Osteoblast (primary cell): ENCODE results near the gene DEFB118. TPM values are rescaled to one million over a fixed set of nuclear protein-coding genes. Genes with fewer than 3 reads are reported as not detected.

ENCODE experiments used
- DNase-seq: peaks from one replicate; pipeline ENCODE4 v3.0.0; 2011; ENCODE audit warnings: low spot score, mixed read lengths; ENCODE audit not compliant: insufficient read length; ENCODE audit errors: missing footprints
- H2AFZ ChIP-seq: 2 replicates; pipeline ENCODE4 v1.6.0; 2011; ENCODE audit warnings: mild to moderate bottlenecking, low read length
- H3K27ac ChIP-seq: 2 replicates; pipeline ENCODE4 v1.5.1; 2011; ENCODE audit warnings: mild to moderate bottlenecking, low read depth, low read length, moderate library complexity
- H3K27me3 ChIP-seq: 2 replicates; pipeline ENCODE4 v1.6.0; 2012; ENCODE audit warnings: mild to moderate bottlenecking, control low read depth, inconsistent platforms, low read length, moderate library complexity; ENCODE audit not compliant: insufficient read depth
- H3K36me3 ChIP-seq: 2 replicates; pipeline ENCODE4 v1.5.1; 2011; ENCODE audit warnings: mild to moderate bottlenecking, low read length, control low read depth, moderate library complexity; ENCODE audit not compliant: insufficient read depth
- H3K4me1 ChIP-seq: 2 replicates; pipeline ENCODE4 v1.5.1; 2011; ENCODE audit warnings: mild to moderate bottlenecking, low read length, control low read depth, moderate library complexity; ENCODE audit not compliant: insufficient read depth
- H3K4me2 ChIP-seq: 2 replicates; pipeline ENCODE4 v1.6.0; 2011; ENCODE audit warnings: mild to moderate bottlenecking, low read length; ENCODE audit not compliant: insufficient read depth
- H3K4me3 ChIP-seq: fragments of 200-600 bp; sonication (generic); 3 replicates; pipeline ENCODE4 v1.5.1; 2012; ENCODE audit warnings: mild to moderate bottlenecking, low read length, inconsistent platforms; ENCODE audit not compliant: insufficient read depth
- H3K79me2 ChIP-seq: 2 replicates; pipeline ENCODE4 v1.6.0; 2012; ENCODE audit warnings: mild to moderate bottlenecking, low read length, control low read depth, inconsistent platforms; ENCODE audit not compliant: insufficient read depth
- H3K9me3 ChIP-seq: 2 replicates; pipeline ENCODE4 v1.5.1; 2011; ENCODE audit warnings: low read depth, low read length, control low read depth
- H4K20me1 ChIP-seq: 2 replicates; pipeline ENCODE4 v1.6.0; 2012; ENCODE audit warnings: mild to moderate bottlenecking, low read length, control low read depth; ENCODE audit not compliant: insufficient read depth
- total RNA-seq: library from RNA; depleted of rRNA; stranded (reverse); fragments of >200 nt; gene quantifications from 2 replicates; pipeline ENCODE4 v1.2.3, GENCODE V29; 2012
- TF ChIP-seq, protein P1 (sequence below): IDR thresholded peaks from 2 replicates; pipeline ENCODE4 v1.5.1; 2011; ENCODE audit warnings: mild to moderate bottlenecking, low read depth, low read length, moderate library complexity; ENCODE audit errors: extremely low read depth

The DEFB118 gene
- total RNA-seq, 1 donor = not detected

DNA sequence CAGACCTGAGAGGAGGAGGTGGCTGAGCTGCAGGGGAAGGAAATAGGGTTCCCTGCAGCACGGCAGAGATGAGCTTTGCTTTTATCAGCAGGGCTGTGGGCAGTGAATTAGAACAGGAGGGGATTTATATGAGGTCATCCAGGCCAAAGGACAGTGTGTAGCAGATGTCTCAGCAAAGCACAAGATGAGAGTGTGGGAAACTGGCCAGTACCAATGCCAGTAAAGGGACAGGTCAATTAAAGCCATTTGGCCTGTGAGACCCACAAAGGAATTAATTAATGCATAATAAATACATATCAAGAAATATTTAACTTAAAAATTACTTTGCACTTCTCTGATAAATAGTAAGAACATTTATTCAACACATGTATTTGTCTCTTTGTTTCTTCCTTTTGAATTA, 22.1 kb downstream of the DEFB118 start, which contains the start of gene DEFB119:
Gene DEFB119, minus strand, starts transcription at position 101 of the 400 bp plus-strand sequence. CDS start 107 bp downstream, outside the sequence.
- no peak within 1 kb of the TSS for H3K27ac ChIP-seq
- no peaks in the 10 kb centered on the region for H4K20me1 ChIP-seq
- H3K9me3 ChIP-seq = no peaks in the 10 kb centered on the region
- H3K4me3 ChIP-seq = no peak within 1 kb of the TSS
- no peak within 1 kb of the TSS for H3K4me2 ChIP-seq
- H2AFZ ChIP-seq = no peak within 1 kb of the TSS
- H3K4me1 ChIP-seq = no peaks in the 10 kb centered on the region
- H3K79me2 ChIP-seq = no peaks in the 10 kb centered on the region
- no peaks in the 10 kb centered on the region for H3K36me3 ChIP-seq
- no peaks in the 10 kb centered on the region for H3K27me3 ChIP-seq
- TF ChIP-seq, protein P1, sequence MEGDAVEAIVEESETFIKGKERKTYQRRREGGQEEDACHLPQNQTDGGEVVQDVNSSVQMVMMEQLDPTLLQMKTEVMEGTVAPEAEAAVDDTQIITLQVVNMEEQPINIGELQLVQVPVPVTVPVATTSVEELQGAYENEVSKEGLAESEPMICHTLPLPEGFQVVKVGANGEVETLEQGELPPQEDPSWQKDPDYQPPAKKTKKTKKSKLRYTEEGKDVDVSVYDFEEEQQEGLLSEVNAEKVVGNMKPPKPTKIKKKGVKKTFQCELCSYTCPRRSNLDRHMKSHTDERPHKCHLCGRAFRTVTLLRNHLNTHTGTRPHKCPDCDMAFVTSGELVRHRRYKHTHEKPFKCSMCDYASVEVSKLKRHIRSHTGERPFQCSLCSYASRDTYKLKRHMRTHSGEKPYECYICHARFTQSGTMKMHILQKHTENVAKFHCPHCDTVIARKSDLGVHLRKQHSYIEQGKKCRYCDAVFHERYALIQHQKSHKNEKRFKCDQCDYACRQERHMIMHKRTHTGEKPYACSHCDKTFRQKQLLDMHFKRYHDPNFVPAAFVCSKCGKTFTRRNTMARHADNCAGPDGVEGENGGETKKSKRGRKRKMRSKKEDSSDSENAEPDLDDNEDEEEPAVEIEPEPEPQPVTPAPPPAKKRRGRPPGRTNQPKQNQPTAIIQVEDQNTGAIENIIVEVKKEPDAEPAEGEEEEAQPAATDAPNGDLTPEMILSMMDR = no peak
- peak; percentile 37 for DNase-seq

GRCh38 chr20:31392836-31393235, 24.4 kb downstream of the DEFB118 start:
- Histone ChIP-seq H3K9me3 (no peaks in the 10 kb centered on the region), H3K4me3 (no peak overlapping the region), H3K79me2 (no peaks in the 10 kb centered on the region), H3K4me1 (no peaks in the 10 kb centered on the region), H4K20me1 (no peaks in the 10 kb centered on the region), H2AFZ (no peak overlapping the region), H3K4me2 (no peak overlapping the region), H3K27ac (no peak overlapping the region), H3K36me3 (no peaks in the 10 kb centered on the region), H3K27me3 (no peaks in the 10 kb centered on the region)
- TF ChIP-seq, protein P1 = no peak
- DNase-seq = no peak

- H4K20me1 ChIP-seq = no peaks in the 10 kb centered on the region
Observed at GRCh38 chr20:31394900-31395299, 26.5 kb downstream of the DEFB118 start.

GRCh38 chr20:31403886-31404285, 35.5 kb downstream of the DEFB118 start:
- Histone ChIP-seq H3K27me3 (no peaks in the 10 kb centered on the region), H3K9me3 (no peaks in the 10 kb centered on the region)
- no peak for DNase-seq

More at GRCh38 chr20:31394900-31395299, 26.5 kb downstream of the DEFB118 start:
- Histone ChIP-seq H3K27me3 (no peaks in the 10 kb centered on the region), H3K9me3 (no peaks in the 10 kb centered on the region), H3K27ac (no peak overlapping the region), H3K36me3 (no peaks in the 10 kb centered on the region), H3K4me1 (no peaks in the 10 kb centered on the region), H3K79me2 (no peaks in the 10 kb centered on the region), H2AFZ (no peak overlapping the region), H3K4me3 (no peak overlapping the region), H3K4me2 (no peak overlapping the region)
- no peak for DNase-seq
- TF ChIP-seq, protein P1 = no peak

More at GRCh38 chr20:31403886-31404285, 35.5 kb downstream of the DEFB118 start:
- Histone ChIP-seq H3K4me1 (no peaks in the 10 kb centered on the region), H3K27ac (no peak overlapping the region), H3K4me3 (no peak overlapping the region), H3K4me2 (no peak overlapping the region), H3K36me3 (no peaks in the 10 kb centered on the region), H3K79me2 (no peaks in the 10 kb centered on the region), H2AFZ (no peak overlapping the region), H4K20me1 (no peaks in the 10 kb centered on the region)
- TF ChIP-seq, protein P1 = no peak
